Activated B cell treated with CpG ODN at 0.5 μM for 24 hours (primary cell): ENCODE data around the gene STUM. TPM values are rescaled to one million over a fixed set of nuclear protein-coding genes. Genes with fewer than 3 reads are reported as not detected.

Source experiments
- ATAC-seq: fragments of 200-7000 bp; cut with Tn5 transposase; one replicate; pipeline ENCODE4 v1.10.0; 2021; ENCODE audit warnings: low read depth, mild to moderate bottlenecking, moderate library complexity
- CTCF ChIA-PET: fragments of 350-600 bp; sonication (Branson Sonifier 250); formaldehyde crosslinking; loops from one replicate; lab custom pipeline; 2021; ENCODE audit warnings: antibody characterized with exemption; lab: Charles Lee
- POLR2A ChIA-PET: fragments of 350-600 bp; sonication (Branson Sonifier 250); formaldehyde crosslinking; loops from one replicate; lab custom pipeline; 2021; ENCODE audit warnings: antibody characterized with exemption; lab: Charles Lee
- DNase-seq: peaks from one replicate; pipeline ENCODE4 v3.0.0; 2022
- H3K27ac Mint-ChIP-seq: one replicate; pipeline ENCODE4 v1.8.0; 2020; ENCODE audit warnings: mixed read lengths
- H3K27me3 Mint-ChIP-seq: one replicate; pipeline ENCODE4 v1.8.0; 2021; ENCODE audit warnings: mixed read lengths
- H3K36me3 Mint-ChIP-seq: one replicate; pipeline ENCODE4 v1.8.0; 2021; ENCODE audit warnings: low read depth, mixed read lengths
- H3K4me1 Mint-ChIP-seq: one replicate; pipeline ENCODE4 v1.8.0; 2021; ENCODE audit warnings: mixed read lengths
- H3K4me3 Mint-ChIP-seq: one replicate; pipeline ENCODE4 v1.8.0; 2020; ENCODE audit warnings: mild to moderate bottlenecking, mixed read lengths
- H3K9me3 Mint-ChIP-seq: one replicate; pipeline ENCODE4 v1.8.0; 2020; ENCODE audit warnings: mixed read lengths
- CTCF ChIP-seq: fragments of 200-600 bp; IDR thresholded peaks from one replicate; pipeline ENCODE4 v1.8.0; 2022; ENCODE audit warnings: antibody characterized with exemption, mild to moderate bottlenecking
- intact Hi-C: fragments of 100-400 bp; cut with micrococcal nuclease; formaldehyde crosslinking; loops from one replicate; pipeline ENCODE4 v1.15.1; 2024
- total RNA-seq: library from RNA; stranded (reverse); gene quantifications from 2 replicates; pipeline ENCODE4 v1.2.3, GENCODE V29; 2022

The STUM gene
- total RNA-seq, 1 donor from 2014 or later, result 0.33 TPM

- ATAC-seq (no peak), DNase-seq (peak; percentile 16)
- peak overlapping the region; percentile 19 for H3K4me3 Mint-ChIP-seq
- H3K27me3 Mint-ChIP-seq, result no peaks in the 10 kb centered on the region
- intact Hi-C loops, result no loop called here
- no peaks in the 10 kb centered on the region for H3K9me3 Mint-ChIP-seq
- H3K36me3 Mint-ChIP-seq, result peaks cover 76% of the 10 kb centered on the region
- CTCF ChIA-PET, result interaction anchor here (1.1 to 8.4 kb wide), 6 partner anchors 9 to 191 kb away, joined by 3 to 91 read pairs (median 12); no protein-coding TSS in a partner anchor
- H3K4me1 Mint-ChIP-seq, result peaks cover 82% of the 10 kb centered on the region
- POLR2A ChIA-PET, result interaction anchor here (0.6 to 4.3 kb wide), 7 partner anchors 9 to 302 kb away, joined by 3 to 35 read pairs (median 4); no protein-coding TSS in a partner anchor
- TF ChIP-seq CTCF, result no peak
- peak overlapping the region; percentile 66 for H3K27ac Mint-ChIP-seq
Observed at GRCh38 chr1:226635456-226635941, 86.9 kb downstream of the STUM start.

- peaks cover 80% of the 10 kb centered on the region for H3K36me3 Mint-ChIP-seq
- POLR2A ChIA-PET, result interaction anchor here (1.0 to 2.0 kb wide), 2 partner anchors 26 to 50 kb away, joined by 3 to 6 read pairs; no protein-coding TSS in a partner anchor
- H3K4me1 Mint-ChIP-seq, result peaks cover 84% of the 10 kb centered on the region
- TF ChIP-seq CTCF, result no peak
- no peak overlapping the region for H3K4me3 Mint-ChIP-seq
- peak overlapping the region; percentile 7 for H3K27ac Mint-ChIP-seq
- no peak for DNase-seq
- H3K9me3 Mint-ChIP-seq, result no peaks in the 10 kb centered on the region
- ATAC-seq, result no peak
- CTCF ChIA-PET, result interaction anchor here (1.0 to 8.4 kb wide), 5 partner anchors 11 to 190 kb away, joined by 3 to 91 read pairs (median 3); no protein-coding TSS in a partner anchor
- H3K27me3 Mint-ChIP-seq, result no peaks in the 10 kb centered on the region
- intact Hi-C loops, result no loop called here
Observed at GRCh38 chr1:226636847-226637096, 88.2 kb downstream of the STUM start.

- Mint-ChIP-seq H3K36me3 (peaks cover 82% of the 10 kb centered on the region), H3K27me3 (no peaks in the 10 kb centered on the region), H3K9me3 (no peaks in the 10 kb centered on the region), H3K4me3 (no peak overlapping the region), H3K27ac (peak overlapping the region; percentile 50), H3K4me1 (peaks cover 84% of the 10 kb centered on the region)
- ChIA-PET POLR2A (interaction anchor here (1.0 to 2.0 kb wide), 5 partner anchors 25 to 66 kb away, joined by 3 to 6 read pairs (median 4); no protein-coding TSS in a partner anchor), CTCF (interaction anchor here (1.0 to 8.4 kb wide), 4 partner anchors 11 to 189 kb away, joined by 3 to 91 read pairs (median 4); no protein-coding TSS in a partner anchor)
- DNase-seq (peak; percentile 15), ATAC-seq (no peak)
- intact Hi-C loops, result no loop called here
- no peak for TF ChIP-seq CTCF
Observed at GRCh38 chr1:226637147-226637935, 88.8 kb downstream of the STUM start.

GRCh38 chr1:226638001-226638601 is 89.5 kb downstream of the STUM start:
- DNase-seq (peak; percentile 13), ATAC-seq (no peak)
- Mint-ChIP-seq H3K4me1 (peaks cover 84% of the 10 kb centered on the region), H3K9me3 (no peaks in the 10 kb centered on the region), H3K27ac (peak overlapping the region; percentile 53), H3K36me3 (peaks cover 79% of the 10 kb centered on the region), H3K27me3 (no peaks in the 10 kb centered on the region), H3K4me3 (no peak overlapping the region)
- TF ChIP-seq CTCF, result no peak
- CTCF ChIA-PET, result interaction anchor here (1.7 to 8.4 kb wide), 2 partner anchors 58 to 189 kb away, joined by 5 to 91 read pairs; no protein-coding TSS in a partner anchor
- intact Hi-C loops, result no loop called here
- POLR2A ChIA-PET, result interaction anchor here (1.0 to 2.0 kb wide), 6 partner anchors 17 to 190 kb away, joined by 3 to 6 read pairs (median 4); no protein-coding TSS in a partner anchor
